PC-3 (cell line): ENCODE results near the gene CELF1.

Source experiments
- CTCF ChIP-seq: fragments of 300-600 bp; sonication (generic); conservative IDR thresholded peaks from 2 replicates; pipeline ENCODE4 v1.5.1; 2017; ENCODE audit warnings: antibody characterized with exemption, low read depth, mild to moderate bottlenecking, low read length
- EZH2 ChIP-seq: fragments of 300-600 bp; sonication (generic); IDR thresholded peaks from one replicate; pipeline ENCODE4 v1.6.1; 2017; ENCODE audit warnings: antibody characterized with exemption, mild to moderate bottlenecking, low read length; ENCODE audit not compliant: unreplicated experiment
- EZH2phosphoT487 ChIP-seq: fragments of 300-600 bp; sonication (generic); IDR thresholded peaks from 2 replicates; pipeline ENCODE4 v1.6.1; 2018; ENCODE audit warnings: mild to moderate bottlenecking, antibody characterized with exemption, low read length, borderline replicate concordance

DNA sequence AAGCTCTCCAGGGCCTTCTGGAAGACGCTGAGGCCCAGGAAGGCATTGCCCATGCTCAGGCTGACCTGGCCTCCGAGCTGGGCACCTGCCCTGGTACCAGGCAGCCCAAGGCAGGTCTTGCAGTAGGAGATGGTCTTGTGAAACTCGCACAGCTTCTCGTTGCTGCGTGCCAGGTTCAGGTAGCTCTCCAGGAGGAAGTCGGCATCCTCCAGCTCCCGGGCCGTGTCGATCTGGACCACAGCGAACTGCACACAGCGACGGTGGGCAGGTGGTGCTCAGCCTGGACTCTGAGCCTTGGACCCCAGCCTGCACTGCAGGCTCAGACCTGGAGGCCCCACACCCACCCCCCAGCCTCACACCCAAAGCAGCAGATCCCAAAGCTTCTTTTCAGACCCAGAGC is 105.0 kb downstream of the CELF1 start:
- TF ChIP-seq CTCF (no peak), EZH2phosphoT487 (no peak), EZH2 (no peak)
